ENCODE measurements around the gene TMX2. TPM values are rescaled to one million over a fixed set of nuclear protein-coding genes. Genes with fewer than 3 reads are reported as not detected.

The TMX2 gene
- total RNA-seq, 2 experiments from 2014 or later: 58.2 to 77.4 TPM

GRCh38 chr11:57732661-57733060 is 20.3 kb downstream of the TMX2 start:
- Mint-ChIP-seq H3K36me3 (peaks cover 8% of the 10 kb centered on the region), H3K27me3 (no peaks in the 10 kb centered on the region), H3K27ac (no peak overlapping the region), H3K9me3 (ENCODE audit: low read depth) (no peaks in the 10 kb centered on the region), H3K4me3 (no peak overlapping the region), H3K4me1 (peaks cover 19% of the 10 kb centered on the region)
- DNase-seq (no peak), ATAC-seq (no peak)
- CTCF ChIA-PET: no interaction called here

GRCh38 chr11:57735619-57736298 is 23.4 kb downstream of the TMX2 start:
- H3K27ac Mint-ChIP-seq: peak overlapping the region; percentile 67
- peaks cover 15% of the 10 kb centered on the region for H3K36me3 Mint-ChIP-seq
- DNase-seq (no peak), ATAC-seq (peak; percentile 45)
- H3K27me3 Mint-ChIP-seq: no peaks in the 10 kb centered on the region
- H3K4me1 Mint-ChIP-seq: peaks cover 20% of the 10 kb centered on the region
- CTCF ChIA-PET: interaction anchor here (2.6 kb wide), 1 partner anchor 12 kb away, joined by 11 read pairs; no protein-coding TSS in a partner anchor
- H3K9me3 Mint-ChIP-seq (ENCODE audit: low read depth): no peaks in the 10 kb centered on the region
- no peak overlapping the region for H3K4me3 Mint-ChIP-seq

GRCh38 chr11:57741132-57742086 is 29.0 kb downstream of the TMX2 start, which contains the start of gene SELENOH:
SELENOH (plus strand) TSS chr11:57741491; CDS start chr11:57741596, 105 bp downstream.
- peak within 1 kb of the TSS; percentile 86 for H3K4me3 Mint-ChIP-seq
- peaks cover 34% of the 10 kb centered on the region for H3K36me3 Mint-ChIP-seq
- CTCF ChIA-PET: interaction anchor here (0.7 to 2.9 kb wide), 8 partner anchors 10 to 100 kb away, joined by 3 to 16 read pairs (median 5); partner anchors contain the start of genes BTBD18, MED19 and TMX2
- no peaks in the 10 kb centered on the region for H3K27me3 Mint-ChIP-seq
- H3K9me3 Mint-ChIP-seq (ENCODE audit: low read depth): no peaks in the 10 kb centered on the region
- ATAC-seq (peak; percentile 91), DNase-seq (peak; percentile 97)
- peaks cover 25% of the 10 kb centered on the region for H3K4me1 Mint-ChIP-seq
- H3K27ac Mint-ChIP-seq: peak within 1 kb of the TSS; percentile 93

DNA sequence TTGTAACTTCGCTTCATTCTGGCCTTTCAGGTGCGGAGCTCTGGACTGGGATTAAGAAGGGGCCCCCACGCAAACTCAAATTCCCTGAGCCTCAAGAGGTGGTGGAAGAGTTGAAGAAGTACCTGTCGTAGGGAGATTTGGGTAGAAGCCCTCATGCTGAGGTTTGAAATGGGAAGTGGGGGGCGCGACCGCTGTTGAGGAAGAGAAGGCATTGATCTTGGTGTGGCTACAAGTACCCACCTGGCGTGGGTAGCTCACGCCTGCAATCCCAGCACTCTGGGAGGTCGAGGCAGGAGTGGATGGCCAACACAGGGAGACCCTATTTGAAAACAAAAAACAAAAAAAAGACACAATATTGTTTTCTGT is 29.7 kb downstream of the TMX2 start:
- H3K4me3 Mint-ChIP-seq: peak overlapping the region; percentile 86
- DNase-seq (no peak), ATAC-seq (no peak)
- H3K27me3 Mint-ChIP-seq: no peaks in the 10 kb centered on the region
- peaks cover 34% of the 10 kb centered on the region for H3K36me3 Mint-ChIP-seq
- CTCF ChIA-PET: interaction anchor here (1.4 to 2.9 kb wide), 5 partner anchors 9 to 74 kb away, joined by 3 to 16 read pairs (median 6); partner anchors contain the start of genes BTBD18, MED19 and TMX2
- no peaks in the 10 kb centered on the region for H3K9me3 Mint-ChIP-seq (ENCODE audit: low read depth)
- H3K27ac Mint-ChIP-seq: peak overlapping the region; percentile 93
- peaks cover 26% of the 10 kb centered on the region for H3K4me1 Mint-ChIP-seq

DNA sequence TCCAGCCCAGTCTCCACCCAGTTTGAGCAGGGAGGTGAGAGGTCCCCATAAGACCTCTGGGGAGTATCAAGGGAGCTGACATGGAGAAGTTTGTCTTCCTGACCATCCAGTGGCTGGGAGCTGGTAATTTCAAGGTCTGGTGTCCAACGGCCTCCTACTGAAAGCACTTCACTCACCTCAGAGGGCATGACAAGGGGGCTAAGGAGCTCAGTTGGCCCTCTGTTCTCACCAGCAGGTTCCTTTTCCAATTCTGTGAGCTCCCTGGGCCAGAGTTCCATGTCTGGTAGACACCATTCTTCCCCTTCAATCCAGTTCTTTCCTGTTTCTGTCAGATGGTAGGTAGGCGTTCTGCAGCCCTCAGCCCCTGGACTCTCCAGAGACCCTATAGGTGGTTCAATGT is 32.0 kb downstream of the TMX2 start:
- H3K4me3 Mint-ChIP-seq: no peak overlapping the region
- H3K27ac Mint-ChIP-seq: peak overlapping the region; percentile 37
- peaks cover 33% of the 10 kb centered on the region for H3K4me1 Mint-ChIP-seq
- peaks cover 31% of the 10 kb centered on the region for H3K36me3 Mint-ChIP-seq
- DNase-seq (no peak), ATAC-seq (no peak)
- no peaks in the 10 kb centered on the region for H3K27me3 Mint-ChIP-seq
- H3K9me3 Mint-ChIP-seq (ENCODE audit: low read depth): no peaks in the 10 kb centered on the region
- CTCF ChIA-PET: interaction anchor here (0.7 kb wide), 1 partner anchor 56 kb away, joined by 4 read pairs; no protein-coding TSS in a partner anchor

- no peak overlapping the region for H3K4me3 Mint-ChIP-seq
- peaks cover 29% of the 10 kb centered on the region for H3K4me1 Mint-ChIP-seq
Observed at GRCh38 chr11:57745206-57745605, 32.8 kb downstream of the TMX2 start.

GRCh38 chr11:57746920-57747319 is 34.5 kb downstream of the TMX2 start:
- Mint-ChIP-seq H3K27me3 (no peaks in the 10 kb centered on the region), H3K4me3 (no peak overlapping the region), H3K36me3 (peaks cover 22% of the 10 kb centered on the region), H3K4me1 (peaks cover 22% of the 10 kb centered on the region), H3K9me3 (ENCODE audit: low read depth) (no peaks in the 10 kb centered on the region), H3K27ac (peak overlapping the region; percentile 1)
- CTCF ChIA-PET: interaction anchor here (1.6 to 5.2 kb wide), 2 partner anchors 18 to 54 kb away, joined by 4 to 29 read pairs; no protein-coding TSS in a partner anchor
- DNase-seq (no peak), ATAC-seq (no peak)

More at GRCh38 chr11:57745206-57745605, 32.8 kb downstream of the TMX2 start:
- no peak overlapping the region for H3K27ac Mint-ChIP-seq
- H3K9me3 Mint-ChIP-seq (ENCODE audit: low read depth): no peaks in the 10 kb centered on the region
- ATAC-seq (no peak), DNase-seq (no peak)
- H3K36me3 Mint-ChIP-seq: peaks cover 28% of the 10 kb centered on the region
- no peaks in the 10 kb centered on the region for H3K27me3 Mint-ChIP-seq
- CTCF ChIA-PET: interaction anchor here (1.0 kb wide), 1 partner anchor 13 kb away, joined by 3 read pairs; no protein-coding TSS in a partner anchor

GRCh38 chr11:57751176-57751575 is 38.8 kb downstream of the TMX2 start:
- H3K4me3 Mint-ChIP-seq: no peak overlapping the region
- H3K36me3 Mint-ChIP-seq: peaks cover 4% of the 10 kb centered on the region
- no peaks in the 10 kb centered on the region for H3K27me3 Mint-ChIP-seq
- no peak overlapping the region for H3K27ac Mint-ChIP-seq
- peaks cover 9% of the 10 kb centered on the region for H3K4me1 Mint-ChIP-seq
- CTCF ChIA-PET: interaction anchor here (0.6 to 2.2 kb wide), 5 partner anchors 9 to 107 kb away, joined by 3 to 33 read pairs (median 6); partner anchors contain the start of genes CTNND1 and SELENOH
- no peak for DNase-seq
- no peaks in the 10 kb centered on the region for H3K9me3 Mint-ChIP-seq (ENCODE audit: low read depth)
- no peak for ATAC-seq

GRCh38 chr11:57751676-57752253 is 39.4 kb downstream of the TMX2 start, which contains the start of gene BTBD18:
BTBD18 (minus strand) TSS chr11:57751819; CDS start chr11:57751188, 631 bp downstream.
- Mint-ChIP-seq H3K36me3 (peaks cover 4% of the 10 kb centered on the region), H3K27ac (no peak within 1 kb of the TSS), H3K4me1 (peaks cover 9% of the 10 kb centered on the region), H3K27me3 (no peaks in the 10 kb centered on the region), H3K4me3 (no peak within 1 kb of the TSS), H3K9me3 (ENCODE audit: low read depth) (no peaks in the 10 kb centered on the region)
- ATAC-seq (no peak), DNase-seq (no peak)
- CTCF ChIA-PET: interaction anchor here (1.2 to 2.2 kb wide), 4 partner anchors 10 to 51 kb away, joined by 3 to 33 read pairs (median 10); partner anchors contain the start of genes CTNND1 and SELENOH

DNA sequence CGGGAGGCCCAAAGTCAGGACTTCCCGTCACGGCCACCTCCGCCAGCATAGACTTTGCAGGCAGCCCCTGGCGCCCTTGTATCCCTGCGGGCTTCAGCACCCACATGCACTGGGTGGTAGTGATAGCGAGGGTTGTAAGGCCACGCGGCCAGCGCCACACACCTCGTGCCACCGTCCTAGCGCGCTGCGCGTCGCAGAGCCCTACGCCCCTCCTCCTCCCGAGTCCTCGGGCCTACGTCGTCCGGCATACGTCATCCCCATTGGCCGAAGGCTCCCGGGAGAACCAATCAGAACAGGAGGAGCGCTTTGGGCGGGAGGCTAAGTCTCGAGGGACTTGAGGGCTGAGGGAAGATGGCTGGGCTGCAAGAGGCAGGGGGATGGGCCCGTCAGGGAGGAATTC is 40.6 kb downstream of the TMX2 start:
- Mint-ChIP-seq H3K27ac (no peak overlapping the region), H3K27me3 (no peaks in the 10 kb centered on the region), H3K4me1 (peaks cover 5% of the 10 kb centered on the region), H3K4me3 (no peak overlapping the region), H3K36me3 (peaks cover 4% of the 10 kb centered on the region), H3K9me3 (ENCODE audit: low read depth) (no peaks in the 10 kb centered on the region)
- ATAC-seq (no peak), DNase-seq (no peak)
- CTCF ChIA-PET: interaction anchor here (2.2 kb wide), 1 partner anchor 47 kb away, joined by 33 read pairs; no protein-coding TSS in a partner anchor

GRCh38 chr11:57758174-57758573 is 45.8 kb downstream of the TMX2 start:
- H3K27ac Mint-ChIP-seq: no peak overlapping the region
- ATAC-seq (no peak), DNase-seq (no peak)
- H3K4me3 Mint-ChIP-seq: no peak overlapping the region
- no peaks in the 10 kb centered on the region for H3K27me3 Mint-ChIP-seq
- no peaks in the 10 kb centered on the region for H3K9me3 Mint-ChIP-seq (ENCODE audit: low read depth)
- H3K4me1 Mint-ChIP-seq: no peaks in the 10 kb centered on the region
- CTCF ChIA-PET: interaction anchor here (1.3 to 2.0 kb wide), 3 partner anchors 12 to 42 kb away, joined by 3 to 8 read pairs (median 6); partner anchors contain the start of gene SELENOH
- no peaks in the 10 kb centered on the region for H3K36me3 Mint-ChIP-seq

- Mint-ChIP-seq H3K27ac (no peak within 1 kb of the TSS), H3K9me3 (ENCODE audit: low read depth) (no peaks in the 10 kb centered on the region), H3K36me3 (no peaks in the 10 kb centered on the region), H3K4me3 (no peak within 1 kb of the TSS), H3K4me1 (peaks cover 2% of the 10 kb centered on the region), H3K27me3 (peaks cover 3% of the 10 kb centered on the region)
- no peak for ATAC-seq
- DNase-seq: no peak
- CTCF ChIA-PET: interaction anchor here (0.6 to 4.1 kb wide), 5 partner anchors 9 to 413 kb away, joined by 3 to 18 read pairs (median 4); partner anchors contain the start of gene BTBD18
Observed at GRCh38 chr11:57761301-57762234, 49.2 kb downstream of the TMX2 start, which contains the start of gene CTNND1. CTNND1 (plus strand) TSS chr11:57761802; CDS start chr11:57791479, 29,677 bp downstream.
